ENCODE results near the gene CKAP2L. TPM values are rescaled to one million over a fixed set of nuclear protein-coding genes. Genes with fewer than 3 reads are reported as not detected.

Gene CKAP2L
- total and polyA plus RNA-seq, 9 of the 15 experiments (the other 6 are each of a cell fraction or from before 2014, with no cell fraction given) = 10.4 to 21.9 (median 14.2) TPM

DNA sequence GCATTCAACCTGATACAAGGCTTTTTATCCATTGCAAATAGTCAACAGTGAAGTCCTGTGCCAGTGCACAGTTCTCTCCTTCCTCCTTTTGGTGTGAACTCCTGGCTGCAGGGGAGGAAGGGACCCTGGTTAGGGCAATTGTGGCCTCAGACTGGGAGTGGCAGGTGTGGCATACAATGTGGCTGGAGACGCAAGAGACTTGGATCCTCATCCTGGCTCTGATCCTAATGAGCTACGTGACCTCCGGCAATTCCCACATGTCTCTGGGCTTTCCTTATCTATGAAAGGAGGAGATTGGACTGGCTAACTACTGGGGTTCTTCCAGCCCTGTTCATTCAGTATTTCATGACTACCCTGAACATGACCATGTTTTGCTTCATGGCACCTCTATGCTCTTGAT, 30.4 kb upstream of the CKAP2L start (continued):
- TF ChIP-seq, protein P1, sequence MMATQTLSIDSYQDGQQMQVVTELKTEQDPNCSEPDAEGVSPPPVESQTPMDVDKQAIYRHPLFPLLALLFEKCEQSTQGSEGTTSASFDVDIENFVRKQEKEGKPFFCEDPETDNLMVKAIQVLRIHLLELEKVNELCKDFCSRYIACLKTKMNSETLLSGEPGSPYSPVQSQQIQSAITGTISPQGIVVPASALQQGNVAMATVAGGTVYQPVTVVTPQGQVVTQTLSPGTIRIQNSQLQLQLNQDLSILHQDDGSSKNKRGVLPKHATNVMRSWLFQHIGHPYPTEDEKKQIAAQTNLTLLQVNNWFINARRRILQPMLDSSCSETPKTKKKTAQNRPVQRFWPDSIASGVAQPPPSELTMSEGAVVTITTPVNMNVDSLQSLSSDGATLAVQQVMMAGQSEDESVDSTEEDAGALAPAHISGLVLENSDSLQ (IDR thresholded peaks at IDR 0.05) = no peak
- TF ChIP-seq ZNF12 (CRISPR knock-in tag; IDR thresholded peaks at IDR 0.05) = no peak
- no peak for TF ChIP-seq KHSRP (IDR thresholded peaks at IDR 0.05)
- TF ChIP-seq, protein P2, sequence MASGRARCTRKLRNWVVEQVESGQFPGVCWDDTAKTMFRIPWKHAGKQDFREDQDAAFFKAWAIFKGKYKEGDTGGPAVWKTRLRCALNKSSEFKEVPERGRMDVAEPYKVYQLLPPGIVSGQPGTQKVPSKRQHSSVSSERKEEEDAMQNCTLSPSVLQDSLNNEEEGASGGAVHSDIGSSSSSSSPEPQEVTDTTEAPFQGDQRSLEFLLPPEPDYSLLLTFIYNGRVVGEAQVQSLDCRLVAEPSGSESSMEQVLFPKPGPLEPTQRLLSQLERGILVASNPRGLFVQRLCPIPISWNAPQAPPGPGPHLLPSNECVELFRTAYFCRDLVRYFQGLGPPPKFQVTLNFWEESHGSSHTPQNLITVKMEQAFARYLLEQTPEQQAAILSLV (tag; IDR thresholded peaks at IDR 0.05) = peak; percentile 45
- no peak for TF ChIP-seq OTX1 (CRISPR knock-in tag; IDR thresholded peaks at IDR 0.05)
- no peak for TF ChIP-seq SNRNP70 (optimal IDR thresholded peaks at IDR 0.05; ENCODE audit: low read depth, low read length)
- no peak for TF ChIP-seq SRSF9 (IDR thresholded peaks at IDR 0.05; ENCODE audit: borderline replicate concordance, low read depth, low read length)
- TF ChIP-seq POU5F1 (IDR thresholded peaks at IDR 0.05; ENCODE audit: borderline replicate concordance, low read depth, low read length, partially characterized antibody) = no peak
- TF ChIP-seq ZNF41 (CRISPR knock-in tag; conservative IDR thresholded peaks at IDR 0.05) = no peak; the same call in 1 of the 2 replicates

DNA sequence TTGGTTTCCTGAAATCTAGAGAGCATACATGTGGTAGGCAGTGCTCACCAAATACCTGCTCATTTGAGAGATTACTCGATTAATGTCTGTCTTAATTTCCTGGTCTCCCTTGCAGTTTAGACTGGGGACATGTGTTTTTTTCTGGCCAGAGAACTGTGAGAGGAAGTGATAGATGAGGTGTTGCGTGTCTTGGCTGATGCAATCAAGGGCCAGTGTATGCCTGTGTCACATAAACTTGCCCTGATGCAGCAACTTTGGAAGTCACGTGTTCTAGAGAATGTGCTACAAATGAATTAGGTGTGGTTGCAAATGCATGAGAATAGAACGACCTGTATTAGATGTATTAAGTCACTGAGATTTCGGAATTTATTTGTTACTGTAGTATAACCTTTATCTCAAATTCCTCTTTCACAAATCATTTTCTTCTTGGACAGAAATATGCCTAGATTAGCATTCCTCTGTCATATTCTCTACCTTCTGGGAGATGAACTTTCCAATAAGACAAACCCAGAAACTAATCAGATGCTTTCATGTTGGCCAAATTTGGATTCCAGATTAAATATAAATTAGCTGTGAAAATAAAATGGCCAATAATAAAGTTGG, 29.8 kb upstream of the CKAP2L start:
- Histone ChIP-seq H3K36me3 (ENCODE audit: control insufficient read depth, insufficient read depth, low read length) (no peaks in the 10 kb centered on the region), H3K4me2 (ENCODE audit: insufficient read depth, low read length) (no peak overlapping the region), H3K27ac (ENCODE audit: extremely low read depth, low read depth, low read length) (peak overlapping the region; percentile 81), H3K4me3 (no peak overlapping the region), H3K9me1 (ENCODE audit: control insufficient read depth, insufficient read depth, low read length) (no peaks in the 10 kb centered on the region), H3K9me3 (replicated peaks; ENCODE audit: control insufficient read depth, insufficient read depth, low read depth, low read length) (0 out of 2 replicates have a peak, but pooled peaks cover 4% of the 10 kb centered on the region), H2AFZ (ENCODE audit: low read depth, low read length) (peak overlapping the region; percentile 53), H3K4me1 (replicated peaks in 1 of 2; ENCODE audit: control insufficient read depth in 2 of 2, insufficient read depth in 2 of 2, low read length in 2 of 2) (peaks cover 3 to 24% of the 10 kb centered on the region in 2 experiments), H3K79me2 (ENCODE audit: control insufficient read depth, insufficient read depth, low read length) (no peaks in the 10 kb centered on the region), H4K20me1 (replicated peaks; ENCODE audit: control insufficient read depth, insufficient read depth, low read length) (no peaks in the 10 kb centered on the region), H3K9ac (ENCODE audit: insufficient read depth in 1 of 2, low read depth in 2 of 2, low read length in 2 of 2) (peak overlapping the region in 1 of 2 experiments; percentile 62; a peak in 2 of 4 replicates), H3K27me3 (ENCODE audit: control insufficient read depth in 2 of 2, insufficient read depth in 2 of 2, low read length in 2 of 2) (no peaks in the 10 kb centered on the region)
- POLR2A ChIA-PET = interaction anchor here (0.7 to 2.0 kb wide), 2 partner anchors 11 to 17 kb away, joined by 4 to 7 read pairs; no protein-coding TSS in a partner anchor
- DNase-seq (ENCODE audit: extremely low read depth in 1 of 4, low spot score in 3 of 4) (peak; percentile 59 to 92 (median 73)), ATAC-seq (peak; percentile 93), FAIRE-seq (peak; percentile 94)
- intact Hi-C loops (cut with micrococcal nuclease) = loop anchor here (2.0 kb wide), 1 partner anchor 29 kb away; the partner anchor contains the start of gene CKAP2L
- 5% methylated on average over 5 of the region's 5 CpGs for WGBS (ENCODE audit: insufficient coverage, low coverage, missing lambda C conversion rate)
- no TSS peak for BruUV-seq (replicated peaks)
- CTCF ChIA-PET (ENCODE audit: low intra/inter-chr PET ratio) = no interaction called here
- in situ Hi-C loops (cut with MboI) = no loop called here
- TF ChIP-seq, protein P3, sequence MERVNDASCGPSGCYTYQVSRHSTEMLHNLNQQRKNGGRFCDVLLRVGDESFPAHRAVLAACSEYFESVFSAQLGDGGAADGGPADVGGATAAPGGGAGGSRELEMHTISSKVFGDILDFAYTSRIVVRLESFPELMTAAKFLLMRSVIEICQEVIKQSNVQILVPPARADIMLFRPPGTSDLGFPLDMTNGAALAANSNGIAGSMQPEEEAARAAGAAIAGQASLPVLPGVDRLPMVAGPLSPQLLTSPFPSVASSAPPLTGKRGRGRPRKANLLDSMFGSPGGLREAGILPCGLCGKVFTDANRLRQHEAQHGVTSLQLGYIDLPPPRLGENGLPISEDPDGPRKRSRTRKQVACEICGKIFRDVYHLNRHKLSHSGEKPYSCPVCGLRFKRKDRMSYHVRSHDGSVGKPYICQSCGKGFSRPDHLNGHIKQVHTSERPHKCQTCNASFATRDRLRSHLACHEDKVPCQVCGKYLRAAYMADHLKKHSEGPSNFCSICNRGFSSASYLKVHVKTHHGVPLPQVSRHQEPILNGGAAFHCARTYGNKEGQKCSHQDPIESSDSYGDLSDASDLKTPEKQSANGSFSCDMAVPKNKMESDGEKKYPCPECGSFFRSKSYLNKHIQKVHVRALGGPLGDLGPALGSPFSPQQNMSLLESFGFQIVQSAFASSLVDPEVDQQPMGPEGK (CRISPR knock-in tag; IDR thresholded peaks at IDR 0.05; ENCODE audit: borderline replicate concordance) = no peak
- TF ChIP-seq BCOR (IDR thresholded peaks at IDR 0.05) (peak; percentile 27; the same call in 1 of the 2 replicates), GATA2 (CRISPR knock-in tag; IDR thresholded peaks at IDR 0.05) (0 out of 2 replicates have a peak, but pooled peaks have one; percentile 34), ETV1 (tag; conservative IDR thresholded peaks at IDR 0.05; ENCODE audit: low read depth) (peak; percentile 94), ZNF695 (CRISPR knock-in tag; IDR thresholded peaks at IDR 0.05) (no peak), ZNF239 (CRISPR knock-in tag; IDR thresholded peaks at IDR 0.05) (peak; percentile 64)
- TF ChIP-seq, protein P4, sequence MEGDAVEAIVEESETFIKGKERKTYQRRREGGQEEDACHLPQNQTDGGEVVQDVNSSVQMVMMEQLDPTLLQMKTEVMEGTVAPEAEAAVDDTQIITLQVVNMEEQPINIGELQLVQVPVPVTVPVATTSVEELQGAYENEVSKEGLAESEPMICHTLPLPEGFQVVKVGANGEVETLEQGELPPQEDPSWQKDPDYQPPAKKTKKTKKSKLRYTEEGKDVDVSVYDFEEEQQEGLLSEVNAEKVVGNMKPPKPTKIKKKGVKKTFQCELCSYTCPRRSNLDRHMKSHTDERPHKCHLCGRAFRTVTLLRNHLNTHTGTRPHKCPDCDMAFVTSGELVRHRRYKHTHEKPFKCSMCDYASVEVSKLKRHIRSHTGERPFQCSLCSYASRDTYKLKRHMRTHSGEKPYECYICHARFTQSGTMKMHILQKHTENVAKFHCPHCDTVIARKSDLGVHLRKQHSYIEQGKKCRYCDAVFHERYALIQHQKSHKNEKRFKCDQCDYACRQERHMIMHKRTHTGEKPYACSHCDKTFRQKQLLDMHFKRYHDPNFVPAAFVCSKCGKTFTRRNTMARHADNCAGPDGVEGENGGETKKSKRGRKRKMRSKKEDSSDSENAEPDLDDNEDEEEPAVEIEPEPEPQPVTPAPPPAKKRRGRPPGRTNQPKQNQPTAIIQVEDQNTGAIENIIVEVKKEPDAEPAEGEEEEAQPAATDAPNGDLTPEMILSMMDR (IDR thresholded peaks at IDR 0.05 in 2 of 3, conservative IDR thresholded peaks at IDR 0.05 in 1 of 3; ENCODE audit: insufficient read depth in 2 of 3, low read depth in 1 of 3, low read length in 3 of 3) = no peak
